Activated T-helper 1 cell treated with anti-CD3 and anti-CD28 coated beads, Interleukin-2, amount 50 U/mL, for 16 hours (primary cell): Measurements from ENCODE around the gene CCNY.

Experiments
- DNase-seq, 2 donors: peaks; one replicate each; pipeline ENCODE4 v3.0.0-alpha.2; 2020; ENCODE audit warnings: low read depth in 1 of 2, low spot score in 1 of 2

The CCNY gene

GRCh38 chr10:35448687-35449662 lies 112.7 kb downstream of the CCNY start:
- DNase-seq = no peak

DNA sequence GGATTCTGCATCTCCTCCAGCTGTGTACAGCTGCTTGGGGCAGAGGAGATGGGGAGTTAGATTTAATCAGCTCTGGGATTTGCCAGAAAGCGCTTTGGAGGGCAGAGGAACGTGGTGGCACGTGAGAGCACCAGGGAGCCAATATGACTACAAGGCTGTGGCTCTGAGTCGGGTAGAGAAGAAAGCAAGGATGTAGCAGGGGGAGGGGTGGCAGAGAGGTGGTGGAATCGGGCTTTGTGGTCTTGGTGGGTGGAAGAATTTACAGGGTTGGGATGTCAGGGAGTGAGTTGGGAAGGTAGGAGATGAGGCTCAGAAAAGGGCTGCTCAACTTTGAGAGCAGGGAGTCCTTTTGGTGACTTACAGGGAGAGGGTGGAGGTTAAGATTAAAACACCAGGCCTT lies 113.6 kb downstream of the CCNY start:
- DNase-seq = no peak

GRCh38 chr10:35451151-35452016 lies 115.1 kb downstream of the CCNY start:
- no peak for DNase-seq

- DNase-seq = no peak
Measured at GRCh38 chr10:35452171-35452570, 115.9 kb downstream of the CCNY start.

DNA sequence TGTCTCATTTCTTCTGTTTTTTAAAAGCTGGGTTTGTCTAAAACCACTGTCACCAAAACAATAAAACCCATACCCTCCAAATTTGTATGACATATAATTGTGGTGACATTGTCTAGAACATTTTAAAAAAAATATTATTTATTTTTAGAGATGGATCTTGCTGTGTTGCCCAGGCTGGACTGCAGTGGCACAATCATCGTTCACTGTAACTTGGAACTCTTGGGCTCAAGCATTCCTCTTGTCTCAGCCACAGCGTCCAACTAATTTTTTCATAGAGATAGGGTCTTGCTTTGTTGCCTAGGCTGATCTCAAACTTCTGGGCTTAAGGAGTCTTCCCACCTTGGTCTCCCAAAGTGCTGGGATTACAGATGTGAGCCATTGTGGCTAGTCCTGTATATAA lies 116.5 kb downstream of the CCNY start:
- DNase-seq = no peak

GRCh38 chr10:35453855-35454532 lies 117.7 kb downstream of the CCNY start:
- DNase-seq = no peak

GRCh38 chr10:35456153-35456720 lies 119.9 kb downstream of the CCNY start:
- no peak for DNase-seq

GRCh38 chr10:35456784-35457183 lies 120.5 kb downstream of the CCNY start:
- DNase-seq = no peak

GRCh38 chr10:35458500-35459448 lies 122.5 kb downstream of the CCNY start:
- no peak for DNase-seq

GRCh38 chr10:35459449-35459847 lies 123.1 kb downstream of the CCNY start:
- no peak for DNase-seq

- DNase-seq = no peak
Measured at GRCh38 chr10:35460852-35461460, 124.6 kb downstream of the CCNY start.

DNA sequence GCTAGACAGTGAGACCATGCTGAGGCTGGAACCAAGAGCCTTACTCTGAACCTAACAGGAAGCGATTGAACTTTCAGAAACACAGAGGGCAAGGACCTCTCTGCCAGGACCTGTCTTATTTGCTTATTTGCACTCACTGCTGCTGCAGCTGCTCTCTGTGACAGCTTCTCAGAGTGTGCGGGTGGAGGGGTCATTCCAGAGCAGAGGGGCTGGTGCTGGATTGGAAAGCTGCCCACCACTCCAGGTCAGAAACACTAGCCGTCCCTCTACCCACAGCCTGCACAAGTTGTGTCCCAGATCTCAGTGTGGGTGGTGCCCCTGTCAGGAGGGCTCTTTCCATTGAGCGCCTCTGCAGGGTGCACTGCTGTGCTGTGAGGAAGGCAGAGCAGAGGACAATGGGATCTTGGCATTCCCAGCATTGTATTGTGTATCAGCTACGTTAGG lies 126.2 kb downstream of the CCNY start:
- no peak for DNase-seq

GRCh38 chr10:35463105-35463867 lies 127.0 kb downstream of the CCNY start:
- DNase-seq = no peak

- no peak for DNase-seq
Measured at GRCh38 chr10:35463878-35464277, 127.6 kb downstream of the CCNY start.

DNA sequence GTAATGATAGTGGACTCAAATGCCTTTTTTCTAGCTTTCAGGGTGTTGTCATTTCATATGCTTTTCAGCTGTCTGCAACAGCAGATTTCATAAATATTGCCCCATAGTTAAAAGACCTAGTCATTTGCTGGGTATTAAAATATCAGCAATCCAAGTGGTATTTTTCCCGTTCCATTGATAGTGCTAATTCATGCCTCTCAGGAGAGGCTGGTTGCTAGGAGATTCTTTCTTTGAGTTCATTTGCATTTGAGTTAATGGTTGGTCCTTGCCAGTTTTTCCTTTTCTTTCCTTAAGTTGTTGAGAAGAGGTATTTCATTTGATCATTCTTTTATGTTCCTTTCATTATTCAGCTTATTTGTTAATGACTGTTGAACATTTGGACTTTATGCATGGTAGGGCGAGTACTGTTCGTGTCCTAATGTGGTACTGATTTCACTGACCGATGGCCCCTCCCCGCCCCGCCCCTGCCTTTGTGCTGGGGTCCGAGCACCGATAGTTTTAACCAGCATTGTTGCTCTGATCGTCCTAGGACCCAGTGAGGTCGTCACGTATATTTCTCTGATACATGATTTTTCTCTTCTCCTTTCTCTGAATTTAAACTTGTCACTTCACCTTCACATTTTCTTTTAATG lies 128.6 kb downstream of the CCNY start:
- DNase-seq = no peak

DNA sequence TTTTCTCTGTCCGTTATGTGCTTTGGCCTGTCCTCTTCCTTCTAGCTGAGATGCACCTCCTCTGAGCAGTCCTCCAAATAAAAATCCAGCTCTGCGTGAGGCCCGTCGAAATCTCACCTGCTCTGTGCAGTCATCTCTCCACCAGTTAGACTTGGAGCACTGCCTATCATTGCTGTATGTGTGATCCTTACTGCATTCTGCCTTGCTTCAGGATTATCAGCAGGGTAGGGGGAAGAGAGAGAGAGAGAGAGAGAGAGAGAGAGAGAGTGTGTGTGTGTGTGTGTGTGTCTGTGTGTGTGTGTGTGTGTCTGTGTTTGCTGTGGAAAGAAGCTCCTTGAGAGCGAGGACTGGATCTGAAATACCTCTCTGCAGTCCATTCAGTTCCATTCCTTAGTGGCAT lies 129.4 kb downstream of the CCNY start:
- no peak for DNase-seq

GRCh38 chr10:35466170-35466569 lies 129.9 kb downstream of the CCNY start:
- DNase-seq = no peak

DNA sequence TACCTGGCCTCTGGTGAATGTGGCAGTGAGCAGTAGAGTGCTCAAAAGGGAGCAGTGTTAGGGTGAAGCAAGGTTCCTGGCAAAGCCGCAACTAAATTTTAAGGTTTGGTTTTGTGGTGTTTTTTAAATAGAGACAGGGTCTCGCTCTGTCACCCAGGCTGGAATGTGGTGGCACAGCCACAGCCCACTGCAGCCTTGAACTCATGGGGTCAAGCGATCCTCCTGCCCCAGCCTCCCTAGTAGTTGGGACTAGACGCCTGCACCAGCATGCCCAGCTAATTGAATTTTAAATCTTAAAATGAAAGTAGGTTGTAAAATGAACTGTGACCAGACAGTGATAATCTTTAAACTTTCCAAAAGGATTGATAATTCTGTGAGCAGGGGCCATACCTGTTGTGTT lies 130.4 kb downstream of the CCNY start:
- DNase-seq = no peak
